GM18867 (cell line): ENCODE measurements around the gene LECT2.

Experiments used
- ATAC-seq: cut with Tn5 transposase; IDR thresholded peaks from one replicate; pipeline ENCODE4 v1.9.1; 2021; ENCODE audit warnings: mild to moderate bottlenecking, moderate library complexity; ENCODE audit not compliant: unreplicated experiment

The LECT2 gene

DNA sequence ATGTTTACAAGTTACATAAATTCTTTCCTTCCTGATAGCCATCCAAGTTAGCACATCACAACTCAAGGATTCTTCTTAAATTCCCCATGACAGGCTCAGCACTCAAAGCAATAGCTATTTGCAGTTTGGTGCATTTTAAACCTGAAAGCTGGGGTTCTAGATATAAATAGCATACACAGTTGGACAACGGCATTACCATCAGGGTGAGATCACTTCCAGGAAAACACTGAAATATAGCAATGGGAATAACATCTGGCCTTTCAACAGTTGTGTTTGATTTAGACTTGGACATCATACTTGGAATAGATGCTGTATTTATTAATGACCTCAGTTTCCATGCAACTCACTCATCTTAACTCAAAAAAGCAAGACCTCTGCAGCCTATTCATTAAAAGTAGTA lies 24.7 kb upstream of the LECT2 start:
- no peak for ATAC-seq

DNA sequence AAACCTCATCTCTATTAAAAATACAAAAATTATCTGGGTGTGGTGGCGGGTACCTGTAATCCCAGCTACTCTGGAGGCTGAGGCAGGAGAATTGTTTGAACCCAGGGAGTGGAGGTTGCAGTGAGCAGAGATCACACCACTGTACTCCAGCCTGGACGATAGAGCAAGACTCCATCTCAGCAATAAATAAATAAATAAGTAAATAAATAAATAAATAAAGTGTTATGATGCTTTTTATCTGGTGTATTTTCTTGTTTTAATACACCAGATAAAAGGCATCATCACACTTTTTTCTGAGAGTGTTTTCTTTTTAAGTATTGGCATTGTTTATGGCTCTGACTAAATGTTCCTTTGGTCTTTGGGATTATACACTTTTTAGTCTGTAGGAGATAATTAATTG lies 24.2 kb upstream of the LECT2 start:
- no peak for ATAC-seq

DNA sequence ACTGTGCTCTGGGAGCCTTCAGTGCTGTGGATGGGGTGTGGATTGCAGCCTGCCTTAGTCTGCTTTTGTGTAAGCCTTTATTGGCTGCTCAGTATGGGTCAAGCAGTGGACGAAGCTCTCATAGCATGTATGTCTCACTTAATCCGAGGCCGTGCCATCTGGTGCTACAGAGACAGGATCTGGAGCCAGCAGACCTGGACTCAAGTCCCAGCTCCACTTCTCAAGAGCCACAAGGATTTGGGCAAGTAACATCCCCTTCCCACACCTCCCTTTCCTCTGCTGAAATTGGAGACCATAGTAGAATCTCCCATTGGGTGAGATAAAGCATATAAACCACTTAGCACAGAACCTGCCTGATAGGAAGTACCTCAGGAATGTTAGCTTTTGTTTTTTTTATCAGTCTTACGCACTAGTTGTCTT lies 23.4 kb upstream of the LECT2 start:
- ATAC-seq = no peak

DNA sequence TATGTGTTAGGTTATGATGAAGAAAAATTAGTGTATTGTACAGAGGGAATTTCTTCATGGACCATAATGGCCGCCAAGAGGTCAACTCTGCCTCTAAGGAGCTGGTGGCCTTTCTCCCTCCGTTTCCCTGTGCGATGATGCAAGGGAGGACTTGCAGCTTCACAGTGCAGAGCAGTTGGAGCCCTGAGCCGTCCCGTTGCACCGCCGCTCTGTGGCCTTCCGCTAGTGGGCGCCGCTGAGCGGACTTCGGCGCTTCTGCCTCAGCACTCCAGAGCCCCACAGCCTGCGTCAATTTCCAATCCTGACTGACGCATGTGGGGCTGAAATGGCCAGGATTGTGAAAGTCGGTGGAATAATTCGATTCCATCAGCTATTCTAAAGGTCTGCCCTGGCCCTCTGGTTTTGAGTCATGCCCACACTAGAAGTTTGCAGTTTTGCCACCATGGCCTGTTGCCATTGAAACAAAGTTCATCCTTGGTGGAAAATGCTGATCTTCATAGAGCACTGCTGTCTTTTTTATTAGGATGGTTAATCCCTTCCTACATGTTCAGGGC lies 22.7 kb upstream of the LECT2 start:
- peak; percentile 84 for ATAC-seq

DNA sequence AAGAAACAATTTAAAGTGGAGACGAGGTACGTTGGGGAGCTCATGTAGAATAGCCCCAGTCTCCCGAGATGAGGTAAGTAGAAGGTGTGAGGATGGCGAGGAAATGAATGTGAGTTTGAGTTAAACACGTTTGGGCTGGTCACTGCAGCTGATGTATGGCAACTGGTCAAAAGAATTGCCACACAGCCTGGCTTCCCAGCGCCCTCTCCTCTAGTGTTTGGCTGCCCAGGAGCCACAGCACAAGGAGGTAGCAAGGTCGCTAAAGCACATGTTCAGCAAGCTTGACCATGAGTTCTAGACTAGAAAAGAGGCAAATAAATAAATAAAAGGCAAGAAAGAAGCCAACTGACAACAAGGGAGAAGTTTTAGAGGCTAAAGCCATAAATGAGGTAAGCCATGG lies 21.4 kb upstream of the LECT2 start:
- ATAC-seq = no peak

DNA sequence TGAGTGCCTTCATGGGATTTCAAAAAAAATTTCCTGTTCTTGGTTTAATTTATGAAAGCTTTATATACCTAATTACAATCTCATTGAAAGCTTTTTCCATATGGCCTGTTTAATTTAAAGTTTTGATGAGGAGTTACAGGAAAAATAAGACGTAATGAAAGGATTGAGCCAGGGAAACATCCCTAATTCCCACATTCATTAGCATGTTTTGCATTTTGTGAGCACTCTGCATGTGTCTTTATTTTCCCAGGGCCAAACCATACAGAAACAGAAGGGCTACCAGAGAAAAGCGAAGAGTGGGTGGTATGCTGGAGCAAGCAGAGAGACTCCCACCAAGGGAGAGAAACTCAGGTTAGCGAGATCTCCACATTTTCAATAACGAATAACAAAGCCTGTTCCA lies 20.3 kb upstream of the LECT2 start:
- no peak for ATAC-seq

DNA sequence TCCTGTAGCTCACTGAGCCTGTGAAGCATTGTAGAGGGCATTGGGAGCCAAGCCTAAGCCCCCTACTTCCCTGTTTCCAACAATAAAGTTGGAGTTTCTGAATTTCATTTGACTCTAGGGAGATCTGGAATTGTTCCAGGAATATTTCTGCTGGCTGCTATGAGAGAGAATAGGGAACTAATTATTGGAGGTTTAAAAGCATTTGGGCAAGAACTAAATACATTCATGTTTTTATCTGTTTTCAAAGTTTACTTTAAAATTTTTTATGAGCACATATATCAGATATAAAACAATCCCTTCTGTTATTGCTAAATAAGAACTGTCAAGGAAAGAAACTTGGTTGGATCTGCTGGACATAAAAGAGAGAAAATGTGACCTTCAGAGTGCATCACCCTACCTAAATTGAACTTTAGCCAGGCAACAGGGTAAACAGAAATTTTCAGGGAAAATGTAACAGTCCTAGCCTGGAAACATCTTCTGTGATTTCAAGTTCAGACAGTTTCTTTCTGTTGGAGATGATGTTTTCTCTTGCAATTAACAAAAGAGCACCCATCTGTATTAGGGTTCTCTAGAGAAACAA lies 19.3 kb upstream of the LECT2 start:
- no peak for ATAC-seq

DNA sequence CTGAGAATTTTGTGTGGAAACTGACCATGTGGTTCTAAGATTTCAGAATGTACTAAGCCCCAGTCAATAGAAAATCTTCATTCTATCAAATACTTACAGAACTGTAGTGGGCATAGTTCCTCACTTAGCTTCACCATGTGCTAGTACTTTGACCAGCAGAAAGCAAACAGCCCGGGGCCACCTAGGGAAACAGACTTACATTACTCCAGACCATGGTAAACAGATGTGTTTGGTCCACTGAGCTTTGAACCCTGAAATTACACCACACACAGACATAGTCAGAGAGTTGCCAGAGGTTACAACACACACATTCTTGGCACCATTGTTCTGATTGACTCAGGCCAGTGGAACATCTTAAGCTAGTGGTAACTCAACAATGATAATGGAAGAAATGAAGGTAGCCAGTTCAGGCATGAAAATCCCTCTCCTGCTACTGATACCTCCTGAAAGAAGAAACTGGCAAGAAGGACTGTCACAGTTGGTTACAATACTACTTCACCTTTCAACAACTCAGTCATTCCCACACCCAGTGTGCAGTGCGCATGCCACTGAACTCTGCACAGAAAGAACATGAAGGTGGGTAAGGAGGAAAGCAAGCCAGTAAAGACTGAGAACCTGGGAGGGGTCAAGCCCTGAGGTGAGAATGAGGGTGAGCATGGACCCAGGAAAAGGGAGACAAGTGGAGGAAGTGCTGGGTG lies 18.7 kb upstream of the LECT2 start:
- ATAC-seq = no peak

DNA sequence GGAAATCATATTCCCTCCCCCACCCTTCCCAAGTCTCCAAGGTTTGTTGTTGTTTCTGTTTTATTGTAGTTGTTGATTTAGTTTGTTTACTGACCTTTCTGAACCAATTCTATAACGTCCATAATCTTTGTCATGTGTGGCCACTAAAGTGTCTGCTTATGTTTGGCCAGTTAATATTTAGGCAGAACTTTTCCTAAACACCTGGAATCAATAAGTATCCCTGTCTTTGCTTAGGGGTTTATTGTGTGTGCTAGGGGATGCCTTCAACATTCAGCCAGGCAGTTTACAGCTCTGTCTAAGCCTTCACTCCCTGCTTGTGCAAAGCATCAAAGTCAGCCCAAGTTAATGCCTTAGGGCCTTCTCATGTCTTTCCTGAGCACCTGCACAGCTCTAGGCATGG lies 16.9 kb upstream of the LECT2 start:
- no peak for ATAC-seq

DNA sequence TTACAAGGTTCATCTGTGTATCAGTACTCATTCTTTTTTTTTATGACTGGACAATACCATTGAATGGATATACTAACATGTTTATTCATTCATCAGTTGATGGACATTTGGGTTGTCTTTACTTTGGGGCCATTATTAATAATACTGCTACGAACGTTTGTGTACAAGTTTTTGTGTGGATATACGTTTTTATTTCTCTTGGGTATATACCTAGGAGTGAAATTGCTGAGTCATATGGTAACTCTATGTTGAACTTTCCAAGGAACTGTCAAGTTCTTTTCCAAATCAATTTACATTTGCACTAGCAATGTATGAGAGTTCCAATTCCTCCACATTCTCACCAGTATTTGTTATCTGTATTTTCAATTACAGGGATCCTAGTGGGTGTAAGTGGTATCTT lies 12.0 kb upstream of the LECT2 start:
- ATAC-seq = no peak

DNA sequence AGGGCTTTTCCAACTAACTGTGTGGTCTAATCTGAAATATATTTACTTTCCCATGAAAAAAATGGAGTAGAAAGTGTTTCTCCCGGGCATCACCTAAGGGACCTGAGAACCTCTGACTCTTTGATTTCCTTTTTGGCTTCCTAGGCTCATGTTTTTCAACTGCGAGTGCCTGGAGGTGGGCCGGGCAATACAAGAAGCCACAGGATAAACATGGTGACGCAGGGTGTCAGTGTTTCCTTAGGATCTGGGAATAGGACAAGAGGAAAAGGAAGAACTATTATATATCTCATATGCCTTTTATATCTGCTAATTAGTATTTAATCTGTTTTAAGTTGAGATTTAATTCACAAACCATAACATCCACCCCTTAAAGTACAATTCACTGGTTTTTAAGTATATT lies 11.4 kb upstream of the LECT2 start:
- ATAC-seq = no peak

DNA sequence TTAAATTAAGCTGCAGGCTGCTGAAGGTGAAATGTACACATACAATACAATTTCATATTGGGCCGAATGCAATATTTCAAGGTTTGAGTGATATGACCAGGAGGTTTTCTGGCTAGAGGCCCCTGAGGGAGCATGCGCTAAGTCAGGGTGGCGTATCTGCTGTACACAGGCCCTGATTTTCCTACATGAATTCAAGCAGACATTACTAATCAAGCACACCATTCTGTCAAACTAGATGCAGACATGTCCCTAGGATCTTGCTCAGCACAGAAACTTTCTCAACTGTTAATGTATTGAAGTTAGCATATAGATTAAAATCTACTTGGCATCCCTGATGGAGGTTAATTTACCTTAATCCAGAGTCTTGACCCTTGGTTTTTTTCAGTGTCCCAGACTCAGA lies 10.7 kb upstream of the LECT2 start:
- no peak for ATAC-seq

DNA sequence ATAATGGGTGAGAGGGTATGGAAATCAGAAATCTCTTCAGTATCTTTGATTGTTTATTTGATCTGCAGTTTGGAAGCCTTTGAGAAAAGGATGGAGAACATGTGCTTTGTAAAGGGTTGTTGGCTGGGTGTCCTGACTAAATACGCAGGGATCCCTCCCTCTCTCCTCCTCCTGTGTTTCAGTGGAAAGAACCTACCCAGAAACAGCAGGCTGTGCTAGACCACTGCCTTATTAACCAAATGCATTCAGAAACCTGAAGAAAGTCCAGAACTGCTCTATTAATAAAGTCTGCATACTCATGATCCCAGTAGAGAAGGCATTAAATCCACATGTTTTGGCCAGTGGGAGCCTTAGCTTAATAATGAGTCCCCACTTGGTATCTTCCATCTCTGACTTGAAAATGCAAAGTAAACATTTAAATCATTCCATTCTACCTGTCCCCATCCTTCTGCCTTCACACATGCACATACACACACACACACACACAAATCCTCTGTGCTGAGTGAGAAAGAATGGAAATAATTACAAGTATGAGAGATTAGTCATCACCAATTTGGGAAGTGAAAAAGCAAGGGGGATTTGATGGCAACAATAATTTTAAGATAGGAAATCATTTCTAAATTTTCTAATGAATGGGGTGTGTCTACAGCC lies 10.0 kb upstream of the LECT2 start:
- ATAC-seq = no peak

DNA sequence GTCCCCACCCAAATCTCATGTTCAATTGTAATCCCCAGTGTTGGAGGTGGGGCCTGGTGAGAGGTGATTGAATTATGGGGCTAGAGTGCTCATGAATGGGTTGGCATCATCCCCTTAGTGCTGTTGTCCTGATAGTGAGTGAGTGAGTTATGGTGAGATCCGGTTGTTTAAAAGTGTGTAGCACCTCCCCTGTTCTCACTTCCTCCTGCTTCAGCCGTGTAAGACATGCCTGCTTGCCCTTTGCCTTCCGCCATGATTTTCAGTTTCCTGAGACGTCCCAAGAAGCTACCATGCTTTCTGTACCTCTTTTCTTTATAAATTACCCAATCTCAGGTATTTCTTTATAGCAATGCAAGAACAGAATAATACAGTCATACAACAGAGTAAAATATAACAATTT lies 742 bp upstream of the LECT2 start:
- ATAC-seq = peak; percentile 74

DNA sequence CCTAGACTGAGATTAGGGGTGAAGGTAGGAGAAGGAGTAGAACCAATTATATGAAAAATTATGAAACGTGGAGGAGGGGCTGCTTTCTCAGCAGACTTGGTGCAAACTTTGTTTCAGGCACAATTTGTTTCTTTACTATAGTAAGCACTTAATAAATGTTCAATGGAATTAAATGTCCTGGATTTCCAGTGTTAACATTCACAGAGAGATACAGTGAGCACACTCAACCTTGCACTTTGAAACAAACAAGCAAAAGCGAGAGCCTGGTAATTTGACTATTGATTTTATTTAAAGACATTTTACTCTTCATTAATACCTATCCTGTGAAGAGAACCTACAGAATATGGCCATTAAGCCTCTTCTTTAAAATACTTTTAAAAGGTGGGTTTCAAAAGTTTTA lies 933 bp downstream of the LECT2 start:
- ATAC-seq = no peak

DNA sequence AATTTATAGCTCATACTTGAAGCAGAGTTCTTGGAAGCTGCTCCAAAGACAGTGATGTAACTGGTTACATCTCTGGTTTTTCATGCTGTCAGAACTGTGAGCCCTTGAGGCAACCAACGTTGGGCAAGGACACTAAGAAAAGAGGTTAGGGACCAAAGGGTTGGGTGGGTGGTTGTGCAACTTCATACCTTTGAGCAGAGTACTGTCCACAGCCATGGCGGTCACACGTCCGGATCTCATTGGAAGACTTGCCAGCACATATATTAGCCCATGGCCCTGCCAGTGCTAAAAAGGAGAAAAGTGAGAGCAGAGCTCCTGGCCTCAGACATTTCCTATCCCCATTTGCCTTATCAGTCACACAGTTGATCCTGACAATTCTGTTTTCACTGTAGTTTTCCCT lies 2.1 kb downstream of the LECT2 start:
- ATAC-seq = no peak

DNA sequence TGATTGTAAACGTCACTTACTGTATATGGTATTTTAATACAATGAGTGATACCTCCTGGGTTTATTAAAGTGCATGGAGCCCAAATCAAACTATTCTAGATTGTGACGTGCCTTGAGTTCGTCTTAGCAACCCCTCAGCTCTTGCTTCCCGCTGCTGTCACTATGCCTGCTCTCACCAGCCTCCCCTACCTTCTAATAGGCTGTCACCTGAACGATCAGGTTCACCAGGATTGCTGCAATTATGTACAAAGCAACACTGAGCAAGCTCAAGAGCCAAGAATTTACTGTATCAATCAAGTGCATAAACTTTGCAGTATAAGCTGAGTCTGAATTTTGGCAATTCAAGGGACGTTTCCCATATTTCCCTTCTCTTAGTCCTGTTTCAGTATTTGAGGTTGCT lies 3.0 kb downstream of the LECT2 start:
- ATAC-seq = no peak

DNA sequence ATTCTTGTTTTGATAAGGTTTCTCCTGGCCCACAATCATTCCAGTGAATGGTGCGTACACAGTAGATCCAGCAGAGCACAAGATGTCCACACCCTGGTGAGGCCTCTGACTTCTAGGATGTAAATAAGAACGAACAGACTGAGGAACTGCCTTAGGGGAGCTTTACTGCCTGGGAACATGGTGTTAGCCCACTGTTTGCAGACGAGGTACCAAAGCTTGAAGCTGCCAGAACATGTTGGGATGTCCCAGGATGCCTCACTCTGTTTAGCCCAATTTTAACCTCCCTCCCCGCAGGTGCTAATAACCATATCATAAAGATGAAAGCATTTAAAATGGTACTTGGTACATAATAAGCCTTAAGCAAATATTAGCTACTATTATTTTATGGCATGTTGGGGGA lies 3.5 kb downstream of the LECT2 start:
- no peak for ATAC-seq

DNA sequence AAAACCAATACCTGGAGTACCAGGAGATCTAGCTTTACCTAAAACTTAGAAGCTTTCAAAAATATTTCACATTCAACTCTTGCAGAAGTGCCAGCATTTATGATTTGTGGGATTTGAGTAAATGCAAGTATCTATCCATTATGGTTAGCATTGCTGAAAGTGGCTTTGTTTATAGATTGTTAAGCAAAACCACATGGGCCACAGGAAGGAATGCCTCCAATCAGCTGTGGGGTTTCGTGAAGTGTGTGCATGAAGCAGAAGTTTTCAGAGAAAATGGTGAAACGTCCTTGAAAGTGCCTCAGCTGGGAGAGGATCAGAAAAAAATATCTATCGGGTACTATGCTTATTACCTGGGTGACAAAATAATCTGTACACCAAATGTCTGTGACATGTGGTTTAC lies 4.2 kb downstream of the LECT2 start:
- no peak for ATAC-seq

DNA sequence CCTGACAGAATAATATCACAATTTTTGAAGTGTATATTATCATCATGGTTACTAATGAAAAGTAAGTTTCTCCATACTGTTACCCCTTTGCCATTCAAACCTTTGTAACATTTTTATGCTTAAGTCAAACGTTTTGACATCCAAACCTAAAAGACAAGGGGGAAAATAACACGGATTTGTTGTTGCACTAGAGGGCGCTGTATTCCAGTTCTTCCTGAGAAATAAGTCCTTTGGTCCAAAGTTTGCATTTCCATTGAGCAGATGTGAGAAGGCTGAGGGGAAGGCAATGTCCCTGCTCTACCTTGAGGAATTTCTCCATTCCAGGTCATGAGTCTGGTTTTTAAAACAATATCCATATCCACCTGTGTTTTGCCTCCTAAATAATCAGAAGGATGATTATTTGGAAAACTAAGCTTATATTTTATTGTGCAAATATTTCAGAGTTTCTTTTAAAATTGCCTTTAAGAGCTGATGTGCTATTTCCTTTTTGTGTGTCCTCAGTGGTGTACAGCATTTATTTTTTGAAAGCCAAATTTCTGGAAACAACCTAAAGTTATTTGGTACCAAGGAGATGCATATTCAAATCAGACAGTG lies 9.7 kb downstream of the LECT2 start:
- no peak for ATAC-seq

DNA sequence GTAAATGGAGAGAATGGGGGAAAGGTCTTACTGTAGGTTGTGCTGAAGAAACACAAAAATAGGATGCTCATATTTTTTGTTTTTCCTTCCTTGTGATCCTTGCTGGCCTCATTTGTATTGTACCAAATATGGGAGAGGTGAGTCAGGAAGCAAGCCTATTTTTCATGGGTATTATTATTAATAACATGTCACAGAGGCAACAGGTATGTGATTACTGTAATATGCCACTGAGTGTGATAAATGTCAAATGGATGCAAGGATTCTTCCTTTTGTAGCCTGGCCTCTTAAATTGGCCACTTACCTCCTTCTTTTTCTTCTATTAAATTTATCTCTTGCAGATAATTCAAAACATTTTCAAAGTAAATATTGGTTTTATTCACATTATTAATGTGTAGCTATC lies 10.2 kb downstream of the LECT2 start:
- no peak for ATAC-seq

DNA sequence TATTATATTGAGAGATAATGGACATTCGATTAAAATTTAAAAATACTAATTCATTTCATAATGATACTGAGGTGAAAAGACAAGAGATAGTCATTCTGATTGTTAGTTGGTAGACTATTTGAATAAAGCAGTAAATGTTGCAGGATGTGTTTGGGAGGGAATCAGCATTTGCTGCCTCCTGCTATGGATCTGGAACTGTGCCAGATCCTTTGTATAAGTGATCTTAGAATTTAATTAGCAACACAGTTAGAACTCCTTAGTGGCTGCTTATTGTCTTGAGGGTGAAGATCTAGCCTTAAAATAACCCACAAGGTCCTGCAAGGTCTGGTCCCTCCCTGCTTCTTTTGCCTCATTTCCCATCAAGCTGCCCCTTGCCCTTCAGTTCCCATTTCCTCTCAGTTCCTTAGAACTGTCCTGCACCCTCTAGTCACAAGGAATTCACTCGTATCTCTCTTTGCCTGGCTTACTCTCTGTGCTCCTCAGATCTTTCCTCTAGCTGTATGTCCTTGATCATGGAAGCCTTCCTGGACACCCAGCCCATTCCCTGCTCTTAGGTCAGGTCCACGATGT lies 12.5 kb downstream of the LECT2 start:
- ATAC-seq = no peak
